Measurements from ENCODE around the gene CREB3L1.

CREB3L1 gene, protein sequence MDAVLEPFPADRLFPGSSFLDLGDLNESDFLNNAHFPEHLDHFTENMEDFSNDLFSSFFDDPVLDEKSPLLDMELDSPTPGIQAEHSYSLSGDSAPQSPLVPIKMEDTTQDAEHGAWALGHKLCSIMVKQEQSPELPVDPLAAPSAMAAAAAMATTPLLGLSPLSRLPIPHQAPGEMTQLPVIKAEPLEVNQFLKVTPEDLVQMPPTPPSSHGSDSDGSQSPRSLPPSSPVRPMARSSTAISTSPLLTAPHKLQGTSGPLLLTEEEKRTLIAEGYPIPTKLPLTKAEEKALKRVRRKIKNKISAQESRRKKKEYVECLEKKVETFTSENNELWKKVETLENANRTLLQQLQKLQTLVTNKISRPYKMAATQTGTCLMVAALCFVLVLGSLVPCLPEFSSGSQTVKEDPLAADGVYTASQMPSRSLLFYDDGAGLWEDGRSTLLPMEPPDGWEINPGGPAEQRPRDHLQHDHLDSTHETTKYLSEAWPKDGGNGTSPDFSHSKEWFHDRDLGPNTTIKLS

DNA sequence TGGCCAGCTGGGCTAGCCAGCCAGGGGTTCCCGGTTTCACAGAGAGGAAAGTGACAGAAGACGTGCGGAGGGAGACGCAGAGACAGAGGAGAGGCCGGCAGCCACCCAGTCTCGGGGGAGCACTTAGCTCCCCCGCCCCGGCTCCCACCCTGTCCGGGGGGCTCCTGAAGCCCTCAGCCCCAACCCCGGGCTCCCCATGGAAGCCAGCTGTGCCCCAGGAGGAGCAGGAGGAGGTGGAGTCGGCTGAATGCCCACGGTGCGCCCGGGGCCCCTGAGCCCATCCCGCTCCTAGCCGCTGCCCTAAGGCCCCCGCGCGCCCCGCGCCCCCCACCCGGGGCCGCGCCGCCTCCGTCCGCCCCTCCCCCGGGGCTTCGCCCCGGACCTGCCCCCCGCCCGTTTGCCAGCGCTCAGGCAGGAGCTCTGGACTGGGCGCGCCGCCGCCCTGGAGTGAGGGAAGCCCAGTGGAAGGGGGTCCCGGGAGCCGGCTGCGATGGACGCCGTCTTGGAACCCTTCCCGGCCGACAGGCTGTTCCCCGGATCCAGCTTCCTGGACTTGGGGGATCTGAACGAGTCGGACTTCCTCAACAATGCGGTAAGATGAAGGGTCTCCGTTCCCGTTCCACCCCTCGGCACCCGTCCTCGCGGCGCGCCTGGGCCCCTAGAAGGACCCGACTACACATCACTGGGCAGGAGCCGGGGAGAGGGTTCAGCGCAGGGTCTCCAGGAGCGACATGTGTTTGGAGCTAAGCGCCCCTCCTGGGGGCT lies at the start of gene CREB3L1:
CREB3L1 (plus strand) TSS at position 41 of the 765 bp plus-strand sequence; CDS start at position 491, 450 bp downstream.
- TF ChIP-seq TCF12 (IDR thresholded peaks at IDR 0.05; ENCODE audit: low read depth) (no peak), RAD21 (IDR thresholded peaks at IDR 0.05; ENCODE audit: low read depth) (no peak), NFIC (IDR thresholded peaks at IDR 0.05) (no peak), TAF1 (IDR thresholded peaks at IDR 0.05; ENCODE audit: low read depth) (no peak), YY1 (IDR thresholded peaks at IDR 0.05; ENCODE audit: low read depth) (no peak), ZBTB7A (IDR thresholded peaks at IDR 0.05; ENCODE audit: low read depth) (peak; percentile 79)
- TF ChIP-seq, protein P1, sequence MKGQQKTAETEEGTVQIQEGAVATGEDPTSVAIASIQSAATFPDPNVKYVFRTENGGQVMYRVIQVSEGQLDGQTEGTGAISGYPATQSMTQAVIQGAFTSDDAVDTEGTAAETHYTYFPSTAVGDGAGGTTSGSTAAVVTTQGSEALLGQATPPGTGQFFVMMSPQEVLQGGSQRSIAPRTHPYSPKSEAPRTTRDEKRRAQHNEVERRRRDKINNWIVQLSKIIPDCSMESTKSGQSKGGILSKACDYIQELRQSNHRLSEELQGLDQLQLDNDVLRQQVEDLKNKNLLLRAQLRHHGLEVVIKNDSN (IDR thresholded peaks at IDR 0.05), result no peak
- TF ChIP-seq, protein P2, sequence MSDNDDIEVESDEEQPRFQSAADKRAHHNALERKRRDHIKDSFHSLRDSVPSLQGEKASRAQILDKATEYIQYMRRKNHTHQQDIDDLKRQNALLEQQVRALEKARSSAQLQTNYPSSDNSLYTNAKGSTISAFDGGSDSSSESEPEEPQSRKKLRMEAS (IDR thresholded peaks at IDR 0.05), result no peak

DNA sequence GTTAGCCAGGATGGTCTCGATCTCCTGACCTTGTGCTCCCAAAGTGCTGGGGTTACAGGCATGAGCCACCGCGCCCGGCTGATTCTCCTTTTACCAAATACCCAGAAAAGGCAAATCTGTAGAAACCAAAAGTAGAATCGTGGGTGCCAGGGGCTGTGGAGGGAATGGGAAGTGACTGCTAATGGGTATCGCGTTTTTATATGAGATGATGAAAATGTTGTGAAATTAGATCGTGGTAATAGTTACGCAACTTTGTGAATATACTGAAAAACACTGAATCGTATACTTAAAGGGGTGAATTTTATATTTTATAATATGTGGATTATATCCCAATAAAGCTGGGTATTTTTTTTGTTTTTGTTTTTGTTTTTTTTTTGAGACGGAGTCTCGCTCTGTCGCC lies 48.2 kb upstream of the CREB3L1 start:
- TF ChIP-seq ZBTB7A (IDR thresholded peaks at IDR 0.05; ENCODE audit: low read depth), result no peak
- no peak for TF ChIP-seq TCF12 (IDR thresholded peaks at IDR 0.05; ENCODE audit: low read depth)
- TF ChIP-seq NFIC (IDR thresholded peaks at IDR 0.05), result no peak
- no peak for TF ChIP-seq YY1 (IDR thresholded peaks at IDR 0.05; ENCODE audit: low read depth)
- TF ChIP-seq, protein P2 (IDR thresholded peaks at IDR 0.05), result no peak
- no peak for TF ChIP-seq EGR1 (IDR thresholded peaks at IDR 0.05)
- no peak for TF ChIP-seq FOXM1 (IDR thresholded peaks at IDR 0.05; ENCODE audit: borderline replicate concordance, low read depth)
- TF ChIP-seq TEAD4 (IDR thresholded peaks at IDR 0.05), result no peak
- TF ChIP-seq EP300 (IDR thresholded peaks at IDR 0.05; ENCODE audit: borderline replicate concordance), result no peak
- no peak for TF ChIP-seq CREB1 (IDR thresholded peaks at IDR 0.05; ENCODE audit: low read depth)
- TF ChIP-seq, protein P3, sequence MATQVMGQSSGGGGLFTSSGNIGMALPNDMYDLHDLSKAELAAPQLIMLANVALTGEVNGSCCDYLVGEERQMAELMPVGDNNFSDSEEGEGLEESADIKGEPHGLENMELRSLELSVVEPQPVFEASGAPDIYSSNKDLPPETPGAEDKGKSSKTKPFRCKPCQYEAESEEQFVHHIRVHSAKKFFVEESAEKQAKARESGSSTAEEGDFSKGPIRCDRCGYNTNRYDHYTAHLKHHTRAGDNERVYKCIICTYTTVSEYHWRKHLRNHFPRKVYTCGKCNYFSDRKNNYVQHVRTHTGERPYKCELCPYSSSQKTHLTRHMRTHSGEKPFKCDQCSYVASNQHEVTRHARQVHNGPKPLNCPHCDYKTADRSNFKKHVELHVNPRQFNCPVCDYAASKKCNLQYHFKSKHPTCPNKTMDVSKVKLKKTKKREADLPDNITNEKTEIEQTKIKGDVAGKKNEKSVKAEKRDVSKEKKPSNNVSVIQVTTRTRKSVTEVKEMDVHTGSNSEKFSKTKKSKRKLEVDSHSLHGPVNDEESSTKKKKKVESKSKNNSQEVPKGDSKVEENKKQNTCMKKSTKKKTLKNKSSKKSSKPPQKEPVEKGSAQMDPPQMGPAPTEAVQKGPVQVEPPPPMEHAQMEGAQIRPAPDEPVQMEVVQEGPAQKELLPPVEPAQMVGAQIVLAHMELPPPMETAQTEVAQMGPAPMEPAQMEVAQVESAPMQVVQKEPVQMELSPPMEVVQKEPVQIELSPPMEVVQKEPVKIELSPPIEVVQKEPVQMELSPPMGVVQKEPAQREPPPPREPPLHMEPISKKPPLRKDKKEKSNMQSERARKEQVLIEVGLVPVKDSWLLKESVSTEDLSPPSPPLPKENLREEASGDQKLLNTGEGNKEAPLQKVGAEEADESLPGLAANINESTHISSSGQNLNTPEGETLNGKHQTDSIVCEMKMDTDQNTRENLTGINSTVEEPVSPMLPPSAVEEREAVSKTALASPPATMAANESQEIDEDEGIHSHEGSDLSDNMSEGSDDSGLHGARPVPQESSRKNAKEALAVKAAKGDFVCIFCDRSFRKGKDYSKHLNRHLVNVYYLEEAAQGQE (IDR thresholded peaks at IDR 0.05; ENCODE audit: low read depth), result no peak
- TF ChIP-seq RAD21 (IDR thresholded peaks at IDR 0.05; ENCODE audit: low read depth), result no peak
- TF ChIP-seq, protein P1 (IDR thresholded peaks at IDR 0.05), result no peak
- no peak for TF ChIP-seq TAF1 (IDR thresholded peaks at IDR 0.05; ENCODE audit: low read depth)
- TF ChIP-seq CEBPB (IDR thresholded peaks at IDR 0.05), result no peak

DNA sequence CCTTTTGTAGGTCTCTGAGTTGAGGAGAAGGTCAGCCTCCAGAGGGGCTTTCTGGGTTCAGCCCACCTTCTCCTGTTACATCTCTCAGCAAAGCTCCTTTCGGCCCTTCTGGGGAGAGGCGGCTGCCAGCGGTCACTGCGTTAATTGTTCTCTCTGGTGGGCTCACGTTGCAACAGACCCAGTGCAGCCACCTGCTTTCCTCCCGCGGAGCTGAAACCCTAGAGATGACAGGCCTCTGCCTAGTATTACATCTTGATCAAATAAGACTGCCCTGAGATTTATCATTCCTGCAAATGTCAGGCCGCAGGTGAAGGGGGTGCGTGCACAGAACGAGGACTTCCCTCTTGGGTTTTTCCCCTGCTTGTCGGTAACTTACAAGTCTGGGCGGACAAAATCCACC lies 43.2 kb upstream of the CREB3L1 start:
- TF ChIP-seq FOXM1 (IDR thresholded peaks at IDR 0.05; ENCODE audit: borderline replicate concordance, low read depth) (no peak), EP300 (IDR thresholded peaks at IDR 0.05; ENCODE audit: borderline replicate concordance) (no peak), TEAD4 (IDR thresholded peaks at IDR 0.05) (no peak), TCF12 (IDR thresholded peaks at IDR 0.05; ENCODE audit: low read depth) (no peak), YY1 (IDR thresholded peaks at IDR 0.05; ENCODE audit: low read depth) (no peak), ZBTB7A (IDR thresholded peaks at IDR 0.05; ENCODE audit: low read depth) (no peak), TAF1 (IDR thresholded peaks at IDR 0.05; ENCODE audit: low read depth) (no peak)
- TF ChIP-seq, protein P3 (IDR thresholded peaks at IDR 0.05; ENCODE audit: low read depth), result no peak

DNA sequence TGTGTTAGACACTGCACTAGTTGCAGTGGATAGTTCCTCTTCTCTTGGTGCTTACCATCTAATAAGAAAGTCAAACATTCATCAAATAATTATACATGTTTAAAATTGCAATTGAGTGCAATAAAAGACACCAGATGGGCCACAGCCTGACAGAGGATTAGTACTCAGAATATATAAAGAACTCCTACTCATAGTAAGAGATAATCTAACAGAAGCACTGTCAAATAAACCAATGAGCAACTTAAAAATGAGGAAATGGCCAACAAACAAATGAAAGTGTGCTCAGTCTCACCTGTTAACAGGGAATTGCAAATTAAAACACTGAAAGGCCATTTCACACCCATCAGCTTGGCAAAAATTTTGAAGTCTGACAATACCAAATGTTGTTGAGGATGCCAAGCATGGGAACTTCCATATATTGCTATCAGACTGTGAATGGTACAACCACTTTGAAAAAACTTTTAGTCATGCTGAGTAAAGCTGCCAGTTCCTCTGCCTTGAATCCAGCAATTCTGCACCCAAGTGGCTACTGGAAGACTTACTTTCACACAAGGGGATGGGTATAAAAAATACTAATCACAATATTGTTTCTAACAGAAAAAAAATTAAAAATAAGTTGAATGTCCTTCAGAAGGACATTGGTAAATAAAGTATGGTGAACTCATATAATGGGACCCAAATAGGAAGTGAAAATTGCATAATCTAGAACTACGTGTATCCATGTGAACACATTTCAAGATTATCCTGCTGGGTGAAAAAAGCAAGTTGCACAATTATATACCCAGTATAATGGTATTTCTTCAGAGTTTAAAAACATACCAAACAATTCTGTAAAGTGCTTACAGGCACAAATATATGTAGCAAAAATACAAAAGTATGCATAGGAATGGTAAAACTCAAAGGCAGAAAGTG lies 41.4 kb upstream of the CREB3L1 start:
- TF ChIP-seq RAD21 (IDR thresholded peaks at IDR 0.05; ENCODE audit: low read depth), result no peak
- no peak for TF ChIP-seq NFIC (IDR thresholded peaks at IDR 0.05)
- TF ChIP-seq ZBTB7A (IDR thresholded peaks at IDR 0.05; ENCODE audit: low read depth), result no peak
- no peak for TF ChIP-seq CEBPB (IDR thresholded peaks at IDR 0.05)
- no peak for TF ChIP-seq TCF12 (IDR thresholded peaks at IDR 0.05; ENCODE audit: low read depth)
- no peak for TF ChIP-seq TEAD4 (IDR thresholded peaks at IDR 0.05)
- TF ChIP-seq, protein P3 (IDR thresholded peaks at IDR 0.05; ENCODE audit: low read depth), result no peak
- TF ChIP-seq CREB1 (IDR thresholded peaks at IDR 0.05; ENCODE audit: low read depth), result no peak
- TF ChIP-seq YY1 (IDR thresholded peaks at IDR 0.05; ENCODE audit: low read depth), result no peak
- TF ChIP-seq EP300 (IDR thresholded peaks at IDR 0.05; ENCODE audit: borderline replicate concordance), result no peak
- TF ChIP-seq, protein P1 (IDR thresholded peaks at IDR 0.05), result no peak
- no peak for TF ChIP-seq EGR1 (IDR thresholded peaks at IDR 0.05)
- TF ChIP-seq, protein P2 (IDR thresholded peaks at IDR 0.05), result no peak
- TF ChIP-seq FOXM1 (IDR thresholded peaks at IDR 0.05; ENCODE audit: borderline replicate concordance, low read depth), result no peak
